Choroid plexus epithelial cell (primary cell): ENCODE results near the gene FOXRED1.
"Not testable (repeated sequence)": the region's sequence is repeated elsewhere in the genome, so short reads cannot be mapped to it uniquely, and the experiment has no call there.

Source experiments
- DNase-seq: peaks from one replicate; pipeline ENCODE4 v3.0.0-alpha.2; 2010; ENCODE audit warnings: low read depth
- H3K4me3 ChIP-seq: 2 replicates; pipeline ENCODE4 v1.5.1; 2011; ENCODE audit warnings: low read depth, mild to moderate bottlenecking, control low read depth, low read length, moderate library complexity
- TF ChIP-seq, protein P1 (sequence below): conservative IDR thresholded peaks from 2 replicates; pipeline ENCODE4 v1.5.1; 2011; ENCODE audit warnings: low read depth, mild to moderate bottlenecking, control low read depth, inconsistent platforms, low read length, moderate library complexity

The FOXRED1 gene

DNA sequence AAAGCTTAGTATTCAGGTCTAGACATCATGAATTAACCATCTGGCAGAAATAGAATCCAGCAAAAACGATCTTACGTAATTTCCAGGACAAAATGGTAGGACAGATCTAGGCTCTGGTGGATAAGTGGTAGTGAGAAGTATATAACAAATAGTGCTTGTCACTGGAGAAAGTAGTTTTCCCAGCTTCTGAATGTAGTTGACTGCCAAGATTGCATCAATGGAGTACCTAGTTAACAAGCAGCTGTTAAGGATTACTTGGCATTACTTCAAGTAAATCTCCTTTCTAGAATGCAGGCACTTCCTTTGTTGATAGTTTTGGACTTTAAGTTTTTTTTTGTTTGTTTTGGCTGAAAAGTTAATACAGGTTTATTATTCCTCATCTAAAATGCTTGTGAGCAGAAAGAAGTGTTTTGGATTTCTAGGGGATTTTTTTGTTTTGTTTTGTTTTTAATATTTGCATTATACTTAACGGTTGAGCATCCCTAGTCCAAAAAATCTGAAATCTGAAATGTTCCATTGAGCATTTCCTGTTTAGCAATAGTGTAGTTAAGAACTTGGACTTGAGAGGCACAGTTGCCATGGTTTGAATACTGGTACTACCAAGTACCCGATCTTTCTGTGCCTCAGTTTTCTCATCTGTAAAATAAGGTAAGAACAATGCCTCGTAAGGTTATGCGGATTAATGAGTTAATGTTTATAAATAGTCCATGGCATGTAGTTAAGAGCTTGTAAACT, 37.1 kb upstream of the FOXRED1 start:
- no peak overlapping the region for H3K4me3 ChIP-seq
- DNase-seq: peak; percentile 73
- TF ChIP-seq, protein P1, sequence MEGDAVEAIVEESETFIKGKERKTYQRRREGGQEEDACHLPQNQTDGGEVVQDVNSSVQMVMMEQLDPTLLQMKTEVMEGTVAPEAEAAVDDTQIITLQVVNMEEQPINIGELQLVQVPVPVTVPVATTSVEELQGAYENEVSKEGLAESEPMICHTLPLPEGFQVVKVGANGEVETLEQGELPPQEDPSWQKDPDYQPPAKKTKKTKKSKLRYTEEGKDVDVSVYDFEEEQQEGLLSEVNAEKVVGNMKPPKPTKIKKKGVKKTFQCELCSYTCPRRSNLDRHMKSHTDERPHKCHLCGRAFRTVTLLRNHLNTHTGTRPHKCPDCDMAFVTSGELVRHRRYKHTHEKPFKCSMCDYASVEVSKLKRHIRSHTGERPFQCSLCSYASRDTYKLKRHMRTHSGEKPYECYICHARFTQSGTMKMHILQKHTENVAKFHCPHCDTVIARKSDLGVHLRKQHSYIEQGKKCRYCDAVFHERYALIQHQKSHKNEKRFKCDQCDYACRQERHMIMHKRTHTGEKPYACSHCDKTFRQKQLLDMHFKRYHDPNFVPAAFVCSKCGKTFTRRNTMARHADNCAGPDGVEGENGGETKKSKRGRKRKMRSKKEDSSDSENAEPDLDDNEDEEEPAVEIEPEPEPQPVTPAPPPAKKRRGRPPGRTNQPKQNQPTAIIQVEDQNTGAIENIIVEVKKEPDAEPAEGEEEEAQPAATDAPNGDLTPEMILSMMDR: no peak

DNA sequence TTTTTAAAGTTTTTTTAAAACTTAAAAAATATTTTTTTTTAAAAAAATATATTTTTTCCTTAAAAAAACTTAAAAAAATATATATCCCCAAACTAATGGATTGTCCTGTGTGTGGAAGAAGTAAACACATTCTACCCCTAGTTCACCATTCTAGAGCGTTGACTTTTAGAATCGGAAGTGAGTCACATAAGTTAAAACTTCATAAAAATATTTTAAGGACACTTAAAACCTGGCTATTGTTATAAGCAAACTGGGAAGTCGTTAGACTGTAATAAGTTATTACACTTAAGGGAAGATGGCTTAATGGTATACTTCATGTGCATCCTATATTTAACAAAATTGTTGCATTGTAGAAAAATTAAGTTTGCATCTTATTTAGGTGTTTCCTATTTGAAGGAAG, 36.3 kb upstream of the FOXRED1 start:
- H3K4me3 ChIP-seq: no peak overlapping the region
- no peak for DNase-seq
- TF ChIP-seq, protein P1: no peak

DNA sequence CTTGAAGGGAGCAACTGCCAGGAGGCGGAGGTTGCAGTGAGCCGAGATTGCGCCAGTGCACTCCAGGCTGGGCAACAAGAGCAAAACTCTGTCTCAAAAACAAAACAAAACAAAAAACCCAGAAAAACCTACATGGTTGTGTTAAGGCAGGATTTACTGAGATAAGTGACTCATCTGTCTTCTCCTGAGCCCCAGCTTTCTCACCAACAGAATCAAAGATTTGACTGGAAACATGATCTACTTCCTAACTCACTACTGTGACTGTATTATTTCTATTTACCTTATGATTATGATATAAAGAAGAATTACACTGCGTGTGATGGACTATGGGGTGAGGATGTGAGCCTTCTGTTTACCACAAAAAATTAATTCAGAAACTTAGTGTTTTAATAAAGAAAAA, 35.6 kb upstream of the FOXRED1 start:
- no peak overlapping the region for H3K4me3 ChIP-seq
- TF ChIP-seq, protein P1: no peak
- DNase-seq: peak; percentile 73

DNA sequence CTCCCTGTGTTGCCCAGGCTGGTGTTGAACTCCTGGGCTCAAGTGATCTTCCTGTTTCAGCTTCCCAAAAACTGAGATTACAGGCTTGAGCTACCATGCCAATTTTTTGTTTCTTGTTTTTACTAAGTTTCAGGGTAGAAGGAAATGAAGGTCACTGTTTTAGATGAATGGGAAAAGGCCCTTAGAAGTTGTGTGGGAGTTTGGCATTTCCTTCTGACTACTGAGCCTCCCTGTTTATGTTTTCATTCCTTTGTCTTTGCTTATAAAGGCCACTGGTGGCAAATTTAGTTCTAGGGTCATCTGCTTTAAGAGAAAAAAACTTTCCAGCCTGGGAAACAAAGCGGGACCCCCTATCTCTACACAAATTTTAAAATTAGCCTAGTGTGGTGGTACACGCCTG, 22.3 kb upstream of the FOXRED1 start:
- TF ChIP-seq, protein P1: no peak
- peak; percentile 47 for DNase-seq
- no peak overlapping the region for H3K4me3 ChIP-seq

DNA sequence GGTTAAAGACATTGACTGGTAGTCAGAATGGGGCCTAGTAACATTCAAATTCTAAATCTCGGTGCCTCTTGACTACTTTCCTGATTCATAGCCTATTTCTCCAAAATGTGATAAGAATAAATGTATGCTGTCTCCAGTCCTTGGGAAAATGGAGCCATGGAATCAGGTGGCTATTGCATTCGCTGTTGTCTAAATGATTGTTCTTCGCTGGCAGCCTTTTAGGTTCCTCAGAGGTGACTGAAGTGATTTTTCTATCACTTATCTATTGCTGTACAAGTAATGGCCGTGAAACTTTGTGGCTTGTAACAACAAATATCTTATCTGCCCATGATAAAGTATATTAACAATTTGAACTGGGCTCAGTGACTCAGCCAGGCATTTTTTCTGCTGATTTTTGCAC, 15.7 kb upstream of the FOXRED1 start:
- TF ChIP-seq, protein P1: no peak
- no peak for DNase-seq
- H3K4me3 ChIP-seq: no peak overlapping the region

DNA sequence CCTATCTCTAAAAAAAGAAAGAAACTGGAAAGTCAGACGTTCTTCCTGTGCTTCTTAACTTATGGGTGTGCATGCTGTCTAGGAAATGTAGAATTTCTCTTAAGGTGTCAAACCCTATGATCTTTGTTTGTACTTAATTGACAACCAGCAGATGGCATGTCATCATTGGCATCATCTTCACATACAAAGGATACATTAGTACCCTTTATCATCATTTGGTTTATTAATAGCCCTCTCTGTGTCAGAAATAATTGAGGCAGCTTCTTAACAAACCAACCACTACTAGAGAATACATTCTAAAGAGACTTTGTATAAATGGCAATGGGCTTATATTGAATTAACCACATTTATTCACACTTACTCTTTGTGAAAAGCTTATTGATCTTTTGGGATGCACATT, 14.1 kb upstream of the FOXRED1 start:
- TF ChIP-seq, protein P1: no peak
- DNase-seq: no peak
- no peak overlapping the region for H3K4me3 ChIP-seq

DNA sequence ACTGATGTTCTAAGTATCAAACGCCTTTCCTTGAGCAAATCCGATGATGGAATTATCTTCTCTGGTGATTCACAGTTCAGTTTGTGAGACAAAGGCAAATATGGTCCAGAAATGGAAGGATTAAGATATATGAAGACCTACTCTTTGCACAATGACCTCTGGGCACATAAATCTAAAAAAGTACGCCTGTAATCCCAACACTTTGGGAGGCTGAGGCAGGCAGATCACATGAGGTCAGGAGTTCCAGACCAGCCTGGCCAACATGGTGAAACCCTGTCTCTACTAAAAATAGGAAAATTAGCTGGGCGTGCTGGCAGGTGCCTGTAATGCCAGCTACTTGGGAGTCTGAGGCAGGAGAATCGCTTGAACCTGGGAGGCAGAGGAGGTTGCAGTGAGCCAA, 13.4 kb upstream of the FOXRED1 start:
- not testable (repeated sequence) for H3K4me3 ChIP-seq, DNase-seq
